Putamen (tissue), 1 donor: Measurements from ENCODE around the gene NAALADL1.

Source experiments
- DNase-seq: peaks from one replicate; pipeline ENCODE4 v3.0.0-alpha.2; 2016; ENCODE audit warnings: low spot score

The NAALADL1 gene

GRCh38 chr11:65083134-65083833, 24.9 kb upstream of the NAALADL1 start:
- DNase-seq = no peak

GRCh38 chr11:65078786-65079342, 20.5 kb upstream of the NAALADL1 start:
- DNase-seq = no peak

GRCh38 chr11:65078151-65078550, 19.8 kb upstream of the NAALADL1 start:
- DNase-seq = no peak

- DNase-seq = no peak
Observed at GRCh38 chr11:65077451-65077850, 19.1 kb upstream of the NAALADL1 start.

- no peak for DNase-seq
Observed at GRCh38 chr11:65072631-65072966, 14.2 kb upstream of the NAALADL1 start.

- DNase-seq = no peak
Observed at GRCh38 chr11:65071907-65072630, 13.7 kb upstream of the NAALADL1 start.

- no peak for DNase-seq
Observed at GRCh38 chr11:65069217-65069616, 10.9 kb upstream of the NAALADL1 start.

- no peak for DNase-seq
Observed at GRCh38 chr11:65067446-65067845, 9.1 kb upstream of the NAALADL1 start.

- DNase-seq = no peak
Observed at GRCh38 chr11:65066805-65067291, 8.5 kb upstream of the NAALADL1 start.

- DNase-seq = no peak
Observed at GRCh38 chr11:65066315-65066714, 8.0 kb upstream of the NAALADL1 start.

- DNase-seq = no peak
Observed at GRCh38 chr11:65065851-65066250, 7.5 kb upstream of the NAALADL1 start.

GRCh38 chr11:65064847-65065240, 6.5 kb upstream of the NAALADL1 start:
- no peak for DNase-seq

- no peak for DNase-seq
Observed at GRCh38 chr11:65063532-65063931, 5.2 kb upstream of the NAALADL1 start.

- DNase-seq = no peak
Observed at GRCh38 chr11:65060913-65061408, 2.6 kb upstream of the NAALADL1 start.

- no peak for DNase-seq
Observed at GRCh38 chr11:65059959-65060824, 1.8 kb upstream of the NAALADL1 start.

- DNase-seq = no peak
Observed at GRCh38 chr11:65059523-65059922, 1.2 kb upstream of the NAALADL1 start.

- DNase-seq = no peak
Observed at GRCh38 chr11:65058012-65058411, 341 bp downstream of the NAALADL1 start.

GRCh38 chr11:65057526-65057925, 827 bp downstream of the NAALADL1 start:
- no peak for DNase-seq

- no peak for DNase-seq
Observed at GRCh38 chr11:65056999-65057398, 1.4 kb downstream of the NAALADL1 start.

GRCh38 chr11:65055538-65055937, 2.8 kb downstream of the NAALADL1 start:
- DNase-seq = no peak

- DNase-seq = no peak
Observed at GRCh38 chr11:65053827-65054508, 4.4 kb downstream of the NAALADL1 start.
